NAMALWA (cell line): ENCODE results near the gene CDC27.
"Not testable (repeated sequence)": the region's sequence is repeated elsewhere in the genome, so short reads cannot be mapped to it uniquely, and the experiment has no call there.

ENCODE experiments used
- DNase-seq: peaks from one replicate; pipeline ENCODE4 v3.0.0-alpha.2; 2015; ENCODE audit warnings: low spot score

The CDC27 gene

DNA sequence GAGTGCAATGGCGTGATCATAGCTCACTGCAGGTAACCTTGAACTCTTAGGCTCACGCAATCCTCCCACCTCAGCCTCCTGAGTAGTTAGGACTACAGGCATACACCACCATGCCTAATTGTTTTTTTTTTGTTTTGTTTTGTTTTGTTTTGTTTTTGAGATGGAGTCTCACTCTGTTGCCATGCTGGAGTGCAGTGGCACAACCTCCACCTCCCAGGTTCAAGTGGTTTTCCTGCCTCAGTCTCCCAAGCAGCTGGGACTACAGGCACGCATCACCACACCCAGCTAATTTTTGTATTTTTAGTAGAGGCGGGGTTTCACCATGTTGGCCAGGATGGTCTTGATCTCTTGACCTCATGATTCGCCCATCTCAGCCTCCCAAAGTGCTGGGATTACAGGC is 54.7 kb downstream of the CDC27 start:
- not testable (repeated sequence) for DNase-seq

DNA sequence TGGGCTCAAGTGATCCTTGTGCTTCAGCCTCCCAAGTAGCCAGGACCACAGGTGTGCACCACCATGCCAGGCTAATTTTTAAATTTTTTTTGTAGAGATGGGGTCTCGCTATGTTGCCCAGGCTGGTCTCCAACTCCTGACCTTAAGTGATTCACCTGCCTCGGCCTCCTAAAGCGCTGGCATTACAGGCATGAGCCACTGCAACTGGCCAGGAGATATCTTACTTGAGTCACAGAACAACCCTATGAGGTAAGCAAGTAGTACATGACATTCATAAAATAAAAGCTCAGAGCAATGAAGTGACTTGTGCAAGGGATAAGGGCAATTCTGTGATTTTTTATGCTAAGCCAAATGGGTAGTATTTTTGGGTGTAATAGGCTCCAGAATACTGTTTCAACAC is 57.3 kb downstream of the CDC27 start:
- no peak for DNase-seq

DNA sequence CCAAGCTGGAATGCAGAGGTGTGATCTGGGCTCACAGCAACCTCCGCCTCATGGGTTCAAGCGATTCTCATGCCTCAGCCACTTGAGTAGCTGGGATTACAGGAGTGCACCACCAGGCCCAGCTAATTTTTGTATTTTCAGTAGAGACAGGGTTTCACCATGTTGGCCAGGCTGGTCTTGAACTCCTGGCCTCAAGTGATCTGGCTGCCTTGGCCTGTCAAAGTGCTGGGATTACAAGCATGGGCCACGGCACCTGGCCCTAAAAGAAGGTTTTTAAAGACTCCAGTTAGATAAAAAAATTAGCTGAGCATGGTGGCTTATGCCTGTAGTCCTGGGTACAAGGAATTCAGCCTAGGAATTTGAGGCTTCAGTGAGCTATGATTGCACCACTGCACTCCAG is 62.3 kb downstream of the CDC27 start:
- not testable (repeated sequence) for DNase-seq

DNA sequence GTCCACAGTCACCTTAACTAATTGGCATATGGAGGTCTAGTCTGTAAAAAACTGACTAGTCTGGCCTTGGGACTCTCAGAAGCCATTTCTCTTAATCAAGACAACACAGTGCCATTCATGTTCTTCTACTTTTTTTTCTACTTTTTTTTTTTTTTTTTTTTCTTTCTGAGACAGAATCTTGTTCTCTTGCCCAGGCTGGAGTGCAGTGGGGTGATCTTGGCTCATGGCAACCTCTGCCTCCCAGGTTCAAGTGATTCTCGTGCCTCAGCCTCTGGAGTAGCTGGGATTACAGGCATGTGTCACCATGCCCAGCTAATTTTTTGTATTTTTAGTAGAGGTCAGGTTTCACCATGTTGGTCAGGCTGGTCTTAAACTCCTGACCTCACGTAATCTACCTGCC is 65.8 kb downstream of the CDC27 start:
- not testable (repeated sequence) for DNase-seq

DNA sequence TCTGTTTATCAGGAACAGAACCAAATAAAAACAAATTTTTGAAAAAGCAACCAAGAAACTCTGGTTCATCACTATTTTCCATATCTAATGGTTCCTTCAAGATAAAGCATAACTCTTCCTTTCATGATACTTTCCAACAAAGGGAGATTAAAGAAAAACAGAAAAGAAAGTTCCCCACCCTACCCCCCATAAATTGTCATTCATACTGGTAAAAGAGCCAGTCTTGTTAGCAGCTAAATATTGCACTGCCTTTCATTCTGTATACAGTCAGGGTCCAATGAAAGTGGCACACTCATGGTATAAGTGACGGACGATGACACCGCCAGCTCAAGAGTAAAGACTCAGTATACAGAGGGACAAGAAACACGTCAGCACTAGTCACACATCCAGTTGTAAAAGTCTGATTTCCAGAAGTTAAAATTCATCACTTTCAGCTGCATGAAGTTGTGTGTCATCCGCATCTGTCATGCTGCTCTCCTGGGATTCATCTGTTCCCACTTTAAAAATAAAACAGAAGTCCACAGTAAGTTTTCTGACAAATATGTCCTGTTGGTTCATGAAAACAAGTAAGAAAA is 68.5 kb downstream of the CDC27 start:
- no peak for DNase-seq

DNA sequence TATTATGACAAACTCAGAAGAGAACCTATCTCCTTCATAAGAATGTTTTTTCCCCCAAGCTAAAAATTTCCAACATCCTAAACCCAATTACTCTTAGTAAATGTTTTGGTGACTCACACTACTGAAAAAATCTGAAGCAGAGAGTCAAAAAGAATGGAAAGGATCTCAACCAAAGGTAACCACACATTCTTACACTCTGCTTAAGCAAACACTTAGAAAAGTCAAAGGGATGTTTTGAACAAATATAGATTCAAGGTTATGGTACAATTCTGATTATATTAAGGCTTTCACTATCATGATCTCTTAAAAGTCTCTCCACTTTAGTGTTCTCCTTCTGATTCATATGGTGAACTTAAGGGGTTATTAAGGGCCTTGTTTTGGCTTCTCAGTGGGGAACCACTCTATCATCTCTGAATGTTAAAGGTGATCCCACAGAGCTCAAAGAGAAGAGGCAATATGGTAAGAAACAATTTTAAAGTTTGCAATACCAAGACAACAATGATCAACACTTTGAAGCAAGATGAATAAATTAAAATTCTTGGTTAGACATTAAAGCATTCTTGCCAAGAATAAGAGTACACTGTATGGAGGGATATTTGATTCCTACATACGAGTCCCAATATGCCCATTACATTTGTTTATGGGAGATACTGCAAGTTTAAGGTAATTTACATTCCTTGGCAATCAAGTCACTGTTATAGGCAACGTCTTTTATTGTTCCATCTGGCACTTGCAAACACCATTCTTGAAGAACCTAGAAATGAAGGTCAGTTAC is 69.2 kb downstream of the CDC27 start:
- no peak for DNase-seq

DNA sequence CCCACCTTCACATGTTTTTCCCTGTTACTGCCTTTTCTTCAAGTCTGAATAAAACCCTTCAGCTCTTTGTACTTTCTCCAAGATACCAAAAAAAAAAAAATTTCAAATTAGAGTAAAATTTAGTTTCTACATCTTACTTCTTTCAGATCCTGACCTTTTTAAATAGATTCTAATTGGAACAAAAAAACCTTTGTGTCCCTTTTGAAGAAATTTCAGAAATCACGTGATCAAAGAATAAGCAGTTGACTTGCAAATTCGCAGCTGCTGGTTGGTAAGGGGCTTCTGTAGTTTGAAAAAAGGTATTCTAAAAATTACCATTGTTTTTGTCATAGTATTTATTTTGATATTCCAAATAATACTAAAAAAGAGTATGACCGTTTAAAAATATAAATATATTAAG is 71.7 kb downstream of the CDC27 start:
- no peak for DNase-seq

DNA sequence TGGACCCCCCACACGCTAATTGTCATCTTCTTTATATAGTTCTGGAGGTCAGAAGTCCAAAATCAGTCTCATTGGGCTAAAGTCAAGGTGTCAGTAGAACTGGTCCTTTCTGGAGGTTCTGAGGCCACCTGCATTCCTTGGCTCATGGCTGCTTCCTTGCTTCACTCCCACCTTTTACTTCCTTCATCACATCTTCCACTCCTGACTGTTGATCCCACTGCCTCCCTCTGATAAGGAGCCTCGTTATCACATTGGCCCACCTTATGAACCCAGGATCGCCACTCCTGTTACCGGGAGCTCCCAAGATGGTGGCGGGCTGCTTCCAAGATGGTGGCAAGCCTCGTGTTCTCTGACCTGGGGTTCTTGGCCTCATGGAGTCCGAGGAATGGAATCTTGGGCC is 83.0 kb downstream of the CDC27 start:
- DNase-seq = no peak

DNA sequence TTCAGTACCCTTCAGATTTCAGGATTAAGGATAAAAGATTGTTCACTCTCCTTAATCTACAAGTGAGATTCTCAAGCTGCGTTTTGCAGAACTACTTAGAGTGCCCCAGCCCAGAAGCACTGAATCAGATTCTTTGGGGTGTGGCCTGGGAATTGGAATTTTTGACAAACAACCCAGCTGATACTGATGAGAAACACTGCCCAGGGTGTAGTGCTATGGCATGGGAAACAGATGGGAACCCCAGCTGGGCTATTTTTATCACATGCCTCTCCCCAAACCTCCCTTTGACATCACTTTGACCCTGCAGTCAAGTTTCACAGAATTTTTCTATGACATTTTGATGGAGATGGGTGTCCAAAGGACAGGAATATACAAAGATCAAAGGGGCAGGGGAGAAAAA is 83.8 kb downstream of the CDC27 start:
- not testable (repeated sequence) for DNase-seq

DNA sequence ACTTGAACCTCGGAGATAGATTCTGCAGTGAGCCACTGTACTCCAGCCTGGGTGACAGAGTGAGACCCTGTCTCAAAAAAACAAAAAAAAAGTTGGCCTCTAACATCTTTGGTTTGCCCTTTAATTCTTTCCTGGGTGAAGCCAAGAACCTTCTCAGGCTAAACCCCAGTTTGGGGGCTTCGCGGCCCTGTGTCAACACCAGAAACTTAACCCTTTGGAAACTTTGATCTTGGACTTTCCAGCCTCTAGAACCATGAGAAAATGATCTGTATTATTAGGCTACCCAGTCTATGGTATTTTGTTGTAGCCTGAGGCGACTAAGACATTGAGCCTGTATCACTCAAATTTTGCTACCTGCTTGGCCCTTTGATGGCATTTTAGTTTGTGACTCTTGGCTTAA is 86.2 kb downstream of the CDC27 start:
- no peak for DNase-seq

DNA sequence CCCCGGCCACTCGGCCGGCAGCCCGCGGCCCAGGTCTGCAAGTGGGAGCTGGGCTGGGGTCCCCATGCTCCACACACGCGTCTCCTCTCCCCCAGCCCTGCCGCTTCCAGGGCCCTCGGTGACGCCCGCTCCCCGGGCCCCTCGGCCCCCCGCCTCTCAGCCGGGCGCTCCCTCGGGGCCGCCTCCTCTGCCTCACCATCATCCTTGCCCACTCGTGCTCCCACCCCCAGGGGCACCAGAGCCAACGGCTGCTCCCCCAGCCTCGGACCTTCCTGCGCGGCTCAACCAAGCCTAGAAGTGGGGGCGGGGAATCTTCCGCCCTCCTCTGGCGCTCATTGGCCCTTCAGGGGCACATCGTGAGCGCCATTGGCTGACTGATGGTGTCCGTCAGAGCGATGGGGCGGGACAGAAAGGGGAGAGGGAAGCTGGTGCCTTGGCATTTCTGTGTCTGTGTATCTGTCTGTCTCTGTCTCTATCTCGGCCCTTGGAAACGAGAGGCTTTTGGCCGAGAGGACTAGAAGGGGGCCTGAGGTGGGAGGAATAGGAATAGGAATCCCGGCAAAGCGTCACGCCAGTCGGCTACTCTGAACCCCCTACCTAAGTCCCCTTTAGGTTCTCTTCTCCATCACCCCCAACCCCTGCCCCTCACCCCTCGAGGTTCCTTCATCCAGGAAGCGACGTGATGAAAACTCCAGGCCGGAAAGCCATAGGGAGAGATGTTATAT is 88.9 kb downstream of the CDC27 start:
- DNase-seq = peak; percentile 95

DNA sequence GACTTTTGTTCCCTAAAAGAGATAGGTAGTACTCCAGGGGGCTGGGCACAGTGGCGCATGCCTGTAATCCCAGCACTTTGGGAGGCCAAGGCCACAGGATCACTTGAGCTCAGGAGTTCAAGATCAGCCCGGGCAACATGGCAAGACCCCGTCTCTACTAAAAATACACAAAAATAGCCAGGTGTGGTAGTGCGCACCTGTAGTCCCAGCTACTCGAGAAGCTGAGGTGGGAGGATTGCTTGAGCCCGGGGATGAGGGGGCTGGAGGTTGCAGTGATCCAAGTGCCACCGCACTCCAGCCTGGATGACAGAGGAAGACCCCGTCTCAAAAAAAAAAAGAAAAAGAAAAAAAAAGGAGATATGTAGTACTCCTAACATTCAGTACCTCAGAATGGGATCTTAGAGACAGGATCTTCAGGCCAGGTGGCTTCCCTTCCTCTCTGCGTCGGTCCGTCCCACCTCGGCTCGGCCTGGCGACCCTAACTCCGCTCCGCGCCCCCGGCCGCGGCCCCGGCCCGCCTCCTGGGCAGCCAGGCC is 89.6 kb downstream of the CDC27 start:
- DNase-seq = peak; percentile 38

DNA sequence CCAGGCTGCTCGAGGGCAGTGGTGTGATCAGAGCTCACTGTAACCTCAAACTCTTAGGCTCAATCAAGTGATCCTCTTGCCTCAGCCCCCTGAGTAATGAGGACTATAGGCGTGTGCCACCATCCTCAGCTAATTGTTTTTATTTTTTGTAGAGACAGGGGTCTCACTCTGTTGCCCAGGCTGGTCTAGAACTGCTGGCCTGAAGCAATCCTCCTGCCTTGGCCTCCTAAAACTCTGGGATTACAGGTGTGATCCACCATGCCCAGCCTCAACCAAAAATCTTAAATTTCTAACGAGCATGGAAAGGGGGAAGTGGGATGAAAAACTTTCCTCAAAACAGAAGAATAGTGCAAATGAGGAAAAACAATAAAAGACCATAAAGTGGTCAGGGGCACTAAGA is 92.8 kb downstream of the CDC27 start:
- no peak for DNase-seq

DNA sequence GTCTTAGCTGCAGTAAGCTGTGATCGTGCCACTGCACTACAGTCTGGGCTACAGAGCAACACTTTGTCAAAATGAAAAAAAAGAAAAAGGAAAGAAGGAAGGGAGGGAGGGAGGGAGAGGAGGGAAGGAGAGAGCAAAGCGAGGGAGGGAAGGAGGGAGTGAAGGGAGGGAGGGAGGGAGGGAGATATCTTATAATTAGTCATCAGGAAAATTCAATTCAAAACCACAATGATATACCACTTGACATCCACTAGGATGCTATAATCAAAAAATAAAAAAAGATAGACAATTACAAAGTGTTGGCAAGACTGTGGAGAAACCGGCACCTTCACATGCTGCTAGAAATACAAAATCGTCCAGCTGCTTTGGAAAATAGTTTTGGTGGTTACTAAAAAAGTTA is 93.8 kb downstream of the CDC27 start:
- DNase-seq = no peak

DNA sequence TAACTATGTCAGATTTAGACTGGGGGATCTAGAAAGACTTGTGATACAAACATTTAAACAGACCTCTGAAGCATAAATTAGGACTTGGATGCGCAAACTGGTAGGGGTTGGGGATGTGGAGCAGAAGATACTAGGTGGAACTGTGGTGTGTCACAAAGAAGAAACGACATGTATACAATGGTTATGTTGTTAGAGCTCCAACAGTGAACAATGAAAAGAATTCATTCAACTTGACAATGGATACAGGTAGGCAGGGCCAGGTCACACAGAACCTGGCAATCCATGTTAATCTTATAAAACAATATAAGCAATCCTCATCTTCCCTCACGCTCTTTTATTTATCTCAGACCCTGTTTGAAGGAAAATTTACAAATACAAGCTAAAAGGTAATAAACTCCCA is 102.0 kb downstream of the CDC27 start:
- DNase-seq = no peak

DNA sequence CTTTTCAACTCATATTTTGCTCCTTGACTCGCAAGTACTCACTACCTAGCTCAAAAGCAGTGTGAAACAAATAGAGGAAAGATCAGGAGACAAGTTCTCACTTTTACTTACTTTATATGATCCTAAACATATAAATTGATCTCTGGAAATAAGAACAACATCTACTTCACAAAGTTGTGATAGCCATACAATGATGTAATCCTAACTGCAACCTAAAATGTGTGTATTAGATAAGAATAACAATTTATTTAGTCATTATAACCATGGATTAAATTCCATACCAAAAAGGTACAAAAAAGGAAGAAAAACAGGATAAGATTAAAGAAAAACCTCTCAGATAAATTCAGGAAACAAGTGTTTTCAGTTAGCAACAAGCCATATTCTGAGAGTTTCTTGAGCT is 103.4 kb downstream of the CDC27 start:
- no peak for DNase-seq

DNA sequence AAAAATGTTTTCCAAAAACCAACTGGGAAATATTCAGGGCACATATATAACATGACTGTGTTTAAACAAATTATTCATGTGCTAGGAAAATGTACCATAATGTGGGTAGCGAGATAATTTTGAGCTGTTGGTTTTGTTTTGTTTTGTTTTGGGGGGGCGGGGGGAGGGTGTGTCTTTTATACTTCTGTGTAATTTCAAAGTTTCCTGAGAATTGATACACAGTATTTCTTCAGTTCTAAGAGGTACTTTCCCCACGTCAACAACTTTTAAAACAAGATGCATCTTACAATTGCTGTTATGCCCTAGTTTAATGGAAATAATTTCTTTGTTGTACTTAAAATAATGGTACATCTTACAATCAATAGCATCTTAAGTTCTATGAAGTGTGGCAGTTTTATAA is 110.3 kb downstream of the CDC27 start:
- DNase-seq = no peak

DNA sequence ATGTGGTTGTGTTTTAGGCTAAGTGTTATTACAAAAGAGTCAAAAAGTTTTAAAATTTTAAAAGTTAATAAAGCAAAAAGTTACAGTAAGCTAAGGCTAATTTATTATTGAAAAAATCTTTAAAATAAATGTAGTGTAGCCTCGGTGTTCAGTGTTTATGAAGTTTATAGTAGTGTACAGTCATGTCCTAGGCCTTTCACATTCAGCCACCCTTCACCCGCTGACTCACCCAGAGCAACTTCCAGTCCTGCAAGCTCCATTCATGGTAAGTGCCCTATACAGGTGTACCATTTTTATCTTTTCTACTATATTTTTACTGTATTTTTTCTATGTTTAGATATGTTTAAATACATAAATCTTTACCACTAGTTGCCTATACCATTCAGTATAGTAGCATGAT is 111.5 kb downstream of the CDC27 start:
- no peak for DNase-seq

DNA sequence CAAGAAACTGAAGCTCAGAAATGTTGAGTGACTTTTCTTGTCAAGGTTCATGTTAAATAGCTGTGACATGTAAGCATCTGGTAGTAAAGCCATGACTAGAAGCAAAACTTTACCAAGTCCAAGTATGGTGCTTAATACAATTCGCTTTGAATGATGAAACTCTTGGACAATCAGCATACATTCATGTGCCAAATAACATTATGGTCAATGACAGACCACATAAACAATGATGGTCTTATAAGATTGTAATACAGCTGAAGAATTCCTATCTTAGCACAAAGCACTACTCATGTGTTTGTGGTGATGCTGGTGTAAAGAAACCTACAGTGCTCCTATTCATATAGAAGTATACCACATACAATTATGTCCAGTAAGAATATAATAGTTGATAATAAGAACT is 112.9 kb downstream of the CDC27 start:
- DNase-seq = no peak

DNA sequence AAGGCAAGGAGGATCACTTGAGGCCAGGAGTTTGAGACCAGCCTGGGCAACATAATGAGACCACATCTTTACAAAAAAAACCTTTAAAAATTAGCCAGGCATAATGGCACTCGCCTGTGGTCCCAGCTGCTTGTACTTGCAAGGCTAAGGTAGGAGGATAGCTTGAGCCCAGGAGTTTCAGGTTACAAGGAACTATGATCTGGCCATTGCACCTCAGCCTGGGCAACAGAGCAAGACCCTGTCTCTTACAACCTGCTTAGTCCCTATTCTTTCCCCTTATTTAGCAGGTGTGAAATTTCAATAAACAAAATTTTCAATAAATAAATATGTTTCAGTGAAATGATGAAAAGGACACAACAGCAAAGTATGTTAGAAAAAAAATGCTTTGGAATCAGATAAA is 114.7 kb downstream of the CDC27 start:
- DNase-seq = not testable (repeated sequence)

DNA sequence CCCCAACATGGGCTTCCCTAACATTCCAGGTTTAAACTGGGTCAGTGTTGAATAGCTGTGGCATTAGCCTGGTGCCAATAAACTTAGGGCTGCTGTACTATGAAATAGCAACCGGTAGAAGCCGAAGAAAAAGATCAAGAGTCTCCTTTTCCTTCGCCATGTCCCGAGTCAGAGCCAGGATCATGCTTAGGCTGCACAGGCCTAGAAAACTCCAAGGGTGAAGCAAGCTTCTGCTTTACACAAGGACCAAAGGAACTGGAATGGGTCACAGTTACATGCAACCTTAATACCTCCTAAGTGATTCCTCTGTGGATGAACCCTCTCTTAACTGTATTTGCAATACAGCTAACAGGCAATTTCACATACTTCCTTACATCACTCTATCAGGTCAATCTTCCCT is 115.5 kb downstream of the CDC27 start:
- DNase-seq = not testable (repeated sequence)

DNA sequence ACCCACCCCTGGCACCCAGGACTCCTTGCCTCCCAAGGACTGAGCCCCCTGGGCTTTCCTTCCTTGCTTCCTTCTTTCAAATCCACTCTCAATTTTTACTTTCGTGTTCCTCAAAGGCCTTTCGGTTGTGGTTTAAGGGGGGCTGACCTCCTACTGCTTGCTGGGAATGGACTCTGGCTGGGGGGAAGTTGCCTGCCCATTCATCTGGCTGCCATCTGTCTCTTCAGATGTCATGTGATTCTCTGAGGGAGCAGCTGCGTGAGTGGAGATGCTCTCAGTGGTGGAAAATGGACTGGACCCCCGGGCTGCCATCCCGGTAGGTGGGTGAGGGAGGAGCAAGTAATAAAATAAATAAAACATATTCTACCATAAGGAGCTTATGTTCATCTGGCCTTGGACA is 116.2 kb downstream of the CDC27 start:
- DNase-seq = no peak

DNA sequence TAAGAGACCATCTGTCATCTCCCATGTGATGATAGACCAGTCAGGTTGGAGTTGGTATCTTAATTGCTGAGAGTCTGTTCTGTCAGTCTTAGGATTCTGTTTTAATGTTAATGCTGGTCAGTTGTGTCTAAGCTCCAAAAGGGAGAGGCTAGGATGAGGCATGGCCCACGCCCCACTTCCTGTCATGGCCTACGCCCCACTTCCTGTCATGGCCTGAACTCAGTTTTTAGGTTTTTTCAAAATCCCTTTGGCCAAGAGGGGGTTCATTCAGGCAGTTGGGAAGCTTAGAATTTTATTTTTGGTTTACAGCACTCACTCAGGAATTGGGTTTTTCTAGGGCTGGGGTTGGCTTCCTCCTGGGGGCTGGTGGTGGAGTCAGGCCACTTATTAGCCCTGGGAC is 117.9 kb downstream of the CDC27 start:
- DNase-seq = not testable (repeated sequence)
